HG02642 (cell line): ENCODE measurements around the gene SH3BGRL2.
"Not testable (repeated sequence)": the region's sequence is repeated elsewhere in the genome, so short reads cannot be mapped to it uniquely, and the experiment has no call there.

ENCODE experiments used
- ATAC-seq: cut with Tn5 transposase; IDR thresholded peaks from one replicate; pipeline ENCODE4 v1.9.1; 2021; ENCODE audit warnings: mild to moderate bottlenecking; ENCODE audit not compliant: unreplicated experiment, poor library complexity

The SH3BGRL2 gene

DNA sequence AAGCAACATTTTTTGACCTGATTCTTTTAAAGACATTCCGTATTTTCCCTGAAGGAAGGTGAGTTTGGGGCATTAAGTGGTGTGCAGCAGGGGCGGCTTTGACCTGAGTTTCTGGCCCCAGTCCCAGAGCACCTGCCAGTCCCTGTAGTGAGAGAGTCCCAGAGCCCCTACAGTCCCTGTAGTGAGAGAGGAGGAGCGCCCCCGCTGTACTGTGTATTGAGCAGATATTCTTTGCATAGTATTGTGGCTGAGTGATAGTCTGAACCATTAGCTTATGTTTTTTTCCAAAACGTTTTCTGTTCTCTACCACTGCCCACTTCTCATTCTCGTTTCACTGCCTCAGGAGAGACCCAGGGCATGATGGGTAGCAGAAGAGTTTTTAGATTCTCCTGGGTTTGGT, 17.2 kb upstream of the SH3BGRL2 start:
- ATAC-seq: no peak

DNA sequence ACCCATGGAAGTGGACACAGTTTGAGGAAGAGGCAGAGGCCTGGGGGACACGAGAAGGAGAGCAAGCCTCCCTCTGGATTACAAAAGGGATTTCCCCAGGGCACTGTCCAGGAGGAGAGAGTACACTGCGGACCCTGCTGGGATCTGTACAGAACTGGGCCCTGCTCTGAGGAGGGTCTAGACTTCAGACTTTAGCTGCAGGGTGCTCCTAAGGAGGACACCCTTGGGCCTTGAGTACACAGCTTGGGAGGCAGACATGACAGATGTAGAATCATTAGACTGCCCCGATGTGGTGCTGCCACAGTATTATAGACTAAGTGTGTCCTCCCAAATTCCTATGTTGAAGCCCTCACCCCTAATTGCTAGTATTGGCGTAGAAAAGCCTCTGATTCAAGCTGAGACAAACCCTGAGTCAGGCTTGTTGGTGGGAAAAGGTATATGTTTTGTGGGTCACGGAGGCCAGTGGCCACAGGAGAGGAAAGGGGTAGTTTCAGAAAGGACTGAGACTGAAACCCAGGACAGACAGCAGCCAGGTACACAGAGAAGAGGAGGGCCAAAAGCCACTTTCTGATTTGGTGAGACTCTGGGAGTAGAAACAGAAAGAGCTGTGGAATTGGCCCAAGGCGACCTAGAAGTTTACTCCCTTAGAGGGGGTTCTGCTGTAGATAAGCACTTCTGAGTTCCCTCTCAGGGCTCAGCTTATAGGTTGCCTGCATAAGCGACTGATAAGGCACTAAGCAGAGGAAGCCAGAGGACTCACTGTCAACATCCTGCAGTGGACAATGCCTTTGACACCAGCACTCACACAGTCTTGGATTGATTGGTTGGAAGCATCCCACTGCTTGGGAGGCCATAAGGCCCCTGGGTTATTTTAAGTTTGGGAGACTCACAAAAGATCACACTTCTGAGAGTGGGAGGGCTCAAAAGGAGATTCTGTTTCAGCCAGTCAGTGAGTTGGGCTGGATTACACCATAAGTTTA, 16.5 kb upstream of the SH3BGRL2 start:
- ATAC-seq: no peak

DNA sequence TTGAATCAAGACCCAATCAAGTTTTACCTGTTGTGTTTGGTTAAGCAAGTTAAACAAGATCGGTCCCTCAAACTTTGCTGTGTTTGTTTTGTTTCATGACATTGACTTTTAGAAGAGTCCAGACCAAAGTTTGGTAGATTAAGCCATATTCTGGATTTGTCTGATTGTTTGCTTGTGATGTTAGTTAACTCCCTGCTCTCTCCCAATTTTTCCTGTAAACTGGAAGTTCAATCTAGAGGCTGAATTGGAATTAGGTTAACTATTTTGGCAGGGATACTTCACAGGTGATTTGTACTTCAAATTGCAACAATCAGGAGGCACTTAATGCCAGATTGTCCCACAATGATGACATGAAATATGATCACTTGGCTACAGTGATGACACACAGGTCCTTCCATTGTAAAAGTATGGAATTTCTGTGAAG, 13.6 kb upstream of the SH3BGRL2 start:
- no peak for ATAC-seq

DNA sequence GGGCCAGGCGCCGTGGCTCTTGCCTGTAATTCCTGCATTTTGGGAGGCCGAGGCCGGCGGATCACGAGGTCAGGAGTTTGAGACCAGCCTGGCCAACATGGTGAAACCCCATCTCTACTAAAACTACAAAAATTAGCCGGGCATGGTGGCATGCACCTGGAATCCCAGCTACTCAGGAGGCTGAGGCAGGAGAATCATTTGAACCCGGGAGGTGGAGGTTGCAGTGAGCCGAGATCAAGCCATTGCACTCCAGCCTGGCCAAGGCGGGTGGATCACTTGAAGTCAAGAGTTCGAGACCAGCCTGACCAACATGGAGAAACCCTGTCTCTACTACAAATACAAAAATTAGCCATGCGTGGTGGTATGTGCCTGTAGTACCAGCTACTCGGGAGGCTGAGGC, 12.7 kb upstream of the SH3BGRL2 start:
- ATAC-seq: not testable (repeated sequence)

DNA sequence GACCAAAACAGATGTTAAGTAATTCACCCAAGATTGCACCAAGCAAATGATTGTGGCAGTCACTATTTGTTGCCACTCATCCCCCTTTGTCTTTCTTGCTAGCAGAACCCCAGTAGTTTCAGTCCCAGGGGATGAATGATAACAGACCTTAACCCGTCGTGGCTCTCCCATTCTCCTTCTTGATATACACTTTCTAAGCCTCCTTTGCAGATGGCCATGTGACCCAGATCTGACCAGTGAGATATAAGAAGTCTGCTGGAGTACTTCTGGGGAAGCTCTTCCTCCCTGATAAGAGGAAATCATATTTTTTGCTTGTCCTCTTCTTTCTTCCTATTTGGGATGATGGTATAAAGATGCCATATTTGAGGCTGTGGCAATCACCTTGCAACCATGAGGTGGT, 9.6 kb upstream of the SH3BGRL2 start:
- ATAC-seq: no peak

DNA sequence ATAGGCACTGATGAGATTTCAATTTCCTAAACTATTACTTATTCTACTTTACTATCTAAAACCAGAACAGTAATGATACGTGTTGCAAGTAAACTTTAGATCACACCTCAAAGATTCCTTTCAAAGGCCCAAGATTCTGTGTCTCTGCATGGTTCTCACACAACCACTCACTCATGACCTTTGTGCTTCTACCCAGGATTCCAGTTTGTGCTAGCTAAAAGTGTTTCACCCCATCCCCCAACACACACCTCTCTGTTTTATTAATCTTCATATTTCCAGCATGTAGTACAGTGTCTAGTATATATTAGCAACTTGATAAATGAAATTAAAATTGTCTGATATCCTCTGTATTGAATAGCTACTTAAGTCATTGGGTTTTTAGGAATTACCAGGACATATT, 8.8 kb upstream of the SH3BGRL2 start:
- ATAC-seq: no peak

DNA sequence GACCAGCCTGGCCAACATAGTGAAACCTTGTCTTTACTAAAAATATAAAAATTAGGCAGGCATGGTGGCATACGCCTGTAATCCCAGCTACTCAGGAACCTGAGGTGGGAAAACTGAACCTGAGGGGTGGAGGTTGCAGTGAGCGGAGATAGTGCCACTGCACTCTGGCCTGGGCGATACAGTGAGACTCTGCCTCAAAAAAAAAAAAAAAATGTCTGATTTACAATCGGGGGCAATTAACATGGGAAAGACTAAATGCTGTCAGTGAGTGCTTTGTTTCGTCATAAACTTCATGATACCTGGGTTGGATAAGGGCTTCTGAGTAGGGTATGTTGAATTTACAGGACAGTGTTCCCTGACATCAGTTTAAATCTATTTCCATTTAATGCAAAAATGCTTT, 8.0 kb upstream of the SH3BGRL2 start:
- no peak for ATAC-seq

DNA sequence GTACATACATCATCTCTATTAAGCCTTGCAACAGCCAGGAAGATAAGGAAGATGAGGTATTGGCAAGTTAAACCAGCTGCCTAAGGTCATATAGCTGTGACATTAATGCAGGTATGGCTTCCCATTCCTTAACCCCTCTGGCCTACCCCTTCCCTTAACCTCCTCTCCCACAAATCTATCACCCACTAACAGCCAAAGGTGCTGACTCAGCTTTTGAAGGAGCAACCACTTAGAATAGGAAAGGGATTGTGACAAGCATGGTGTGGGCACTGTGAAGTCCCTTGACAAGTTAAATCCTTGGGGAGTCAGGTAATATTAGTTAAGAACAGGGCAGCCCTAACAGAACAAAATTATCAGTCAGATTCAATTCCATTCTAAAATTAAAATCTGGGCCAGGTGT, 5.4 kb upstream of the SH3BGRL2 start:
- ATAC-seq: no peak

DNA sequence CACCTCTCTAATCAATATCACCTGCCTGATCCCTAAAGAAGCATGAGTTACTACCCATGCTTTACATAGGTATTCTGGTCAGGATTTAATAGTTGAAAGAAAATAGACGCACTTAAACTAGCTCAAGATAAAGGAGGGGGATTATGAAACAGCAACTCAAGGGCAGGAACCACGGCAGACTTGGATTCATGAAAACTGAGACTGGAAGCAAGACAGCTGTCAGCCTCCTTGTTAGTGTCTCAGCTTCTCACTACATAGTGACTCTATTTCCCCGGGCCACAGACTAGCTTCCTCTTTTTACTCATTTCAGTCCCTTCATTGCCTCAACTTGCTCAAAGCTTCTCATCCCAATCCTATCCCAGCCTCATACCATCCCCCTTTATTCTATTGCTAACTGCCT, 4.3 kb upstream of the SH3BGRL2 start:
- ATAC-seq: no peak

DNA sequence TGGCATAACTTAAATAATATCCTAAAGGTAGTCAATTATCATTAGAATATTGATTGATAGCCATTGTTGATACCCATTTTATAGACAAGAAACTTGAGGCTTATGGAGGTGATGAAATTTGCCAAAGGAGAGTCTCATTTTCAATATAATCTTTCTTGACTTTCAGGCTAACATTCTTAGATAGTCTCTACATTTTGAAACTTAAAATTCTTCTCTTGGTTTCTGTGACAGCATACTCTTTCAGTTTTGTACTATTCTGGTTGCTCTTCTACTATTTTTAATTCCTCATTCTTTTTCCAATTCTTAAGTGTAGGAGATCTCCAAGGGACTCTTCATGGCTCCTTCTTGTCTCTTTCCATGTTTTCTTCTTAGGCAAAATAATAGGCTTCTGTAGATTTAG, 3.7 kb upstream of the SH3BGRL2 start:
- ATAC-seq: no peak

DNA sequence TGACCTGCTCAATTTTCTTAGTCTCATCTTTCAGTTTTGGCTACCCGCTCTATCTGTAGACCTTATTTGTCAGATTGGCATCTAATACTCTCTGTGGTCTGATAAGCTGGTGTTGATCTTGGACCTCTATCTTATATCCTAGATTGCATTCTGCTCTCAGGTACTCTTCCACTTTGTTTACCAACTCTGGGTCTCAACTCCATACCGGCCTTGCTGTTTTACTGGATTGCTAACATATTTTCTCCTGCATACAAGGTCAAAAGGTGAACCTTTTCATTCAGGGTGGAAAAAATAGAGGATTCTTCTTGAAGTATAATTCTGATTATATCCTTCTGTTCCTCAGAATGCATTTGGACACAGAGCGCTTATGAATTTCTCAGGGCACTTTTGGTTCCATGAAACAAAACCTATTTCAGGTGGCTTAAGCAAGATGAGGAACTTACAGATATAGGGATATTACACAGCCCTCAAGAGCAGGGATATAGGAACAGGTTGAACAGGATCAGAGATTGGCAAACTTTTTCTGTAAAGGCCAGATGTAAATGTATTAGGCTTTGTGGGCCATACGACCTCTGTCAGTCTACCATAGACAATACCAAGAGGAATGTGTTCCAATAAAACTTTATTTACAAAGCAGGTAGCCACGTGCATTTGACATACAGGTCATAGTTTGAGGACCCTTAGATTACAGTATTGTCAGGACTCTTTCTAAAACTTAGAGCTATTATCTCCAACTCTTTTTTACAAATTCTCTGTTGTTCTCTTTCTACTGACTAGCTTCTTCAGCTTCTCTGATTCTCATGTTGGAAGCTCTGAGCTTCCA, 2.5 kb upstream of the SH3BGRL2 start:
- no peak for ATAC-seq

DNA sequence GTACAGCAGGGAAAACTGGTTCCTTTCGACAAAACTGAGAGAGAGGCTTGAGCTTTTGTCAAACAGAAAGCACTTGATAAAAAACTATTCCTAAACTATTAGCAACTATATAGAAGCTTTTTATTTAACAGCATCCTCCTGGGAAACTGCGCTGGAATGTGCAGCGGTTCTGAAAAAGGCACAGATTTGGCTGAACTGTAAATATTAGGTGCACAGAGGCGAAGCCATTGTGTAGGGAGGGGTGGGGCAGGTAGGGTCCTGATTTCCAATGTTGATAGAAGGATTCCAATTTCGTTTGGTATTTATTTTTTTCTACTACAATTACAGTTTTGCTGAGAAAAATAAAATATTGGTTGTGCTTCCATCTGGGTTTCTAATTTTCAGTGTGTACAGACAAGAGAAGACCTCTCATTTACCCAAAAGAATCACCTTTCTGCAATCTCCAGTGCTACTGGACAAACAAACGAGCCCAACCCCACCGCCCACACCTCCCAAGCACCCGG, 698 bp upstream of the SH3BGRL2 start:
- no peak for ATAC-seq

DNA sequence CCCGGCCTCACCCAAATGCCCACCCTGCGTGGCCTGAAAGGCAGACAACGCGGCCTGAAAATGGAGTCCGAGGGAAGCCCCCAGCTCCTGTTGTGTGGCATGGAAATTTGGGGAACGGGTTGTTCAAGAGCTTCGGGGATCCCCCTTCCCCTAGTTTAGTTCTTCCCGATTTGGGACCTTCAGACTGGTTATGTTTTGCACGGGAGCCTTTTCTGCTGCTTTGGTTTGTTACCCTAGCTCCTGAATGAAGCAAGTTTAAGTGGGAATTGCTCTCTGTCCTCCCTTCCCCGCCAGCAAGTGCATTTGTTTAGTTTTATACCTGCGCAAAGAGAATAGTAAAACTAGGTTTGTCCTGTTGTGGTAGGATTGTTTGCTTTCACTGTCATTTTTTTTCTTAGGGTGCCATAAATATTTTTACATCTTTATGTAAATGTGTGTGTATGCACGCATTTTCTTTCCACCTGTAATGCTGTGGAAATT, 604 bp downstream of the SH3BGRL2 start:
- no peak for ATAC-seq

DNA sequence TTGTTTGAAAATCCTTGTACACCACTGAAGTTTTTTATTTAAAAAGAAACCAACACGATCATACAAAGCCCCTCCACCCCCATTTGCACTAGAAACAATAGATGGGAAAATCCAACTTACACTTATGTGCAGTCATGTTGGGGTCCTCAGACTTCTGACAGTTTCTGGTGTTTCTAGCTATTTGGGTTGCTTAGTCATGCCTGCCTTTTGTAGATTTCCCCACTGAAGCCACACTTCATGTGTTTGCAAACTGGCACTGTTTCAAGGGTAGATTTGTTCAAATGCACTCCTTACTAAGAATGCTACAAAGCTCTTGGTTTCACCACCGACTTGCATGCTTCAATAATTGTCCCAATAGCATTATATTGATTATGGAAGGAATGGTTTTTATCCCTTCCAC, 1.5 kb downstream of the SH3BGRL2 start:
- no peak for ATAC-seq

DNA sequence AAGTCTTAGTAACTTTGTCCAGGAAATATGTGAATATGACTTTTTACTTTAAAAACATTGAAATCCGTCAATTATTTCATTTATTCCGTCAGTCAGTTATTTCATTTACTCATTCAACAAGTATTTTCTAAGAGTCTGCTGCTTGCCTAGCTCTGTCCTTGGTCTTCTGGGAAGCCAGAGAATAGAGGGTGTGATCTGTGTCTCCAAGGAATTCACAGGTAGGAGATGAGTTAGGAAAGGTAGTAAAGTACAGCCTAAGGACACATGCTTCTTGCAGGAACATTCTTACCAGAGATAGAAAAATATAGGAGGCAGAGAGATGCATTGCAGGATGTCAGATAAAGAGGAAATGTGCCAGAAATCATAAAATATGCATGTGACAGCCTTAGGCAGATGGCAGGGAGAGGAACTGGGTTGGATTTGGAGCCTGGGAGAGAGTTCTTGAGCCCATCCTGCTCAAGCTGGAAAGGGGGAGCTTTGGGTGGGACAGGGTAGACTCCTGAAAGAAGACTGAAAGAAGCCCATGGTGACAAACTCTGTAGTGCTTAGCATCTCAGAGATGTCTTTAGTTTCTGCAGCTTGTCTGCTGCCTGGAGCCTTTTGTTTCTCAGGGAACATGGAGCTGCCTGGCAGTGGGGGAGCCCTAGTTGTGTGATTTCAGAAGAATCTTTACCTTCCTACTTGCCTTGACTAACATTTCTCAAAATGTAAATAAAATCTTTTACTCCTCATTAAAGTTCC, 3.5 kb downstream of the SH3BGRL2 start:
- no peak for ATAC-seq

DNA sequence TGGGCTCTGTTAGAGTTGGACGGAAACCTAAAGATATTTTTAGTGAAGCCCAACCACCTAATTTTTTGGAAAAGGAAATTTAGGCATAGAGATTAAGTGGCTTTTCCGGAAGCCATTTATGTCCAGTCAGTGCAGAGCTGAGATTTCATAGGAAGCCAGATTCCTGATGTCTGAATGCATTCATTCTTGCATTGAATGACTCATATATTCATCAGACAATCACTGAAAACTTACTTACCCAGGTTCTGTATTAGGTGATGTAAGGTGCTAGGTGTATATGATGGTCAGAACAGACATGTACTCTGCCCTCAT, 4.1 kb downstream of the SH3BGRL2 start:
- ATAC-seq: no peak

DNA sequence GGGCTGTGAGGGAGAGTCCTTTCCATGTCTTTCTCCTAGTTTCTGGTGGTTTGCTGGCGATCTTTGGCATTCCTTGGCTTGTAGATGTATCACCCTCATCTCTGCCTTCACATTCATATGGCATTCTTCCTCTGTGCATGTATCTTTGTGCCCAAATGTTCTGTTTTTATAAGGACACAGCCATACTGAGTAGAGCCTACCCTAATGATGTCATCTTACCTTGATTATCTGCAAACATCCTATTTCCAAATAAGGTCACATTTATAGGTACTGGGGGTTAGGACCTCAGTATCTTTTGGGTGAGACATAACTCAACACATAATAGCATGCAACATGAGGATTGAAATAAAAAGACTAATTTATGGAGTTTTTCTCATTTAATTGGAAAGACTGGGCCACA, 5.5 kb downstream of the SH3BGRL2 start:
- no peak for ATAC-seq

DNA sequence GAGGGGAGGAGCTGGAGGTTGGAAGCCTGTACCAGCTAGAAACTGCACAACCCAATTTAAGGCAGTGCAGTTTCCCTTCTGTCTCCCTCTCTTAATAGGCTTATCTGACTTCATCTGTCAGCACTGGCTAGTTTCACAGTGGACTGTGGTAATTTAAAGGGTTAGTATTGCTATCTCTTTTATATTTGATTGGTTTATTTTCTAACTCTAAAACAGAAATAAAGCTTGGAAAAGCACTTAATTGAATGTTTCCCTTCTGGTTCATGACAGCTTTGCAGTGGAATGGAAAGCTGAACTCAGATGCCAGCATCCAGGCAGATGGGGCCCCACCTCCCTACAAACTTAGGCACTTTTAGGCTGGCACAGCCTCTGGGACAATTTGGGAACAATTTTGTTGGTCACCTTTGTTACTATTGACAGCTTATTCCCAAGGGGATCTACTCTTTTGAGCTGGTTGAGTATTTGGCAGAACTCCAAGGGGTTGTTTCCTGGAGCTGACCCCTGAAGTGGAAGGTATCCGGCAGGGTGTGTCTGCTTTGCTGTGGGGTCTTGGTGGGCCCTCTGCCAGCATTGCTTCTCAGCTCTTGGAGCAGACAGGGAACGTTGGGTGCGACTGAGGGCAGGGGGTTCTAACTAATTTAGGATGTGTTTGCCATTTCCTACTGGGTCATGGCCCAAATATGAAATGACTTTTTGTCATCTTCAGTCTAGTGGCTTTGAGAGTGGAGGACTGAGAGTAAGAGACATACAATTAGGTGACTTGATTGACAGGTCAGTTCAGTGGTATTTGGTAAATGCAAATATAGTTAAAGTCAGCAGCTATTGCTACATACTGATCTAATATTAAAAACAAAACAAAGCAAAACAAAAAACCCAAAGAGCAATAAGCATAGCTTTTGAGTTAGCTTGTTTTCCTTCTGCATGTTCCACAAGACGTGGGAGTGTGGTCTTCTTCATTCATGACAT, 9.3 kb downstream of the SH3BGRL2 start:
- ATAC-seq: no peak

DNA sequence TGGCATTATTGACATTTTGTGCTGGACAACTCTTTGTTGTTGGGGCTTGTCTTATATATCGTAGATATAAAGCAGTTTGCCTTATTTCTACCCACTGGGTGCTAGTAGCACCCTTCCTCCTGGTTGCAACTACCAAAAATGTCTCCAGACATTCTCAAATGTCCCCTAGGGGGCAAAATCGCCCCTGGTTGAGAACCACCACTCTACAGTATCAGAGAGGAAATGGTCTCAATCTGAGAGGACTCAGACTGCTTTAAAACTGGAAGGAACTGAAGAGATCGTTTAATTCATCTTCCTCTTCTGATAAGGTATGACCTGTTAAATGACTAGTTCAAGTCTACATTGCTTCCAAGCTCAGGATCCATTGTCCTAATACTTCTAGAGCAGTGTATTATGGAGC, 14.9 kb downstream of the SH3BGRL2 start:
- ATAC-seq: no peak
